Activated CD4-positive, alpha-beta T cell treated with anti-CD3 and anti-CD28 coated beads for 36 hours (primary cell): ENCODE data around the gene GAS2L1. TPM values are rescaled to one million over a fixed set of nuclear protein-coding genes. Genes with fewer than 3 reads are reported as not detected.

Experiments
- ATAC-seq: fragments of 200-7000 bp; cut with Tn5 transposase; one replicate; pipeline ENCODE4 v1.10.0; 2021; ENCODE audit warnings: mild to moderate bottlenecking, moderate library complexity
- CTCF ChIA-PET: fragments of 350-600 bp; sonication (Branson Sonifier 250); formaldehyde crosslinking; loops from one replicate; lab custom pipeline; 2021; ENCODE audit warnings: antibody characterized with exemption; lab: Charles Lee
- POLR2A ChIA-PET: fragments of 350-600 bp; sonication (Branson Sonifier 250); formaldehyde crosslinking; loops from one replicate; lab custom pipeline; 2021; ENCODE audit warnings: antibody characterized with exemption, inconsistent platforms; lab: Charles Lee
- DNase-seq: peaks from one replicate; pipeline ENCODE4 v3.0.0-alpha.2; 2020
- H3K27ac Mint-ChIP-seq: one replicate; pipeline ENCODE4 v1.8.0; 2021; ENCODE audit warnings: mixed read lengths
- H3K27me3 Mint-ChIP-seq: one replicate; pipeline ENCODE4 v1.8.0; 2021; ENCODE audit warnings: mixed read lengths
- H3K36me3 Mint-ChIP-seq: one replicate; pipeline ENCODE4 v1.8.0; 2021; ENCODE audit warnings: low read depth, mixed read lengths
- H3K4me1 Mint-ChIP-seq: one replicate; pipeline ENCODE4 v1.8.0; 2021; ENCODE audit warnings: mixed read lengths
- H3K4me3 Mint-ChIP-seq: one replicate; pipeline ENCODE4 v1.8.0; 2021; ENCODE audit warnings: mild to moderate bottlenecking, moderate library complexity, mixed read lengths
- H3K9me3 Mint-ChIP-seq: one replicate; pipeline ENCODE4 v1.8.0; 2021; ENCODE audit warnings: low read depth, mixed read lengths
- intact Hi-C, 2 experiments: fragments of 100-400 bp; cut with DNase I in 1 of 2; cut with micrococcal nuclease in 1 of 2; formaldehyde crosslinking; loops; one replicate each; pipeline versions ENCODE4 v1.14.2 to v1.15.1; 2022 to 2024; cut with DNase I, micrococcal nuclease
- total RNA-seq, 2 experiments: library from RNA; stranded (reverse); gene quantifications; one replicate each; pipeline ENCODE4 v1.2.3, GENCODE V29; 2021

GAS2L1 gene
- total RNA-seq, 2 experiments from 2014 or later, result 0.84 to 0.98 TPM

- Mint-ChIP-seq H3K4me1 (peaks cover 26% of the 10 kb centered on the region), H3K27ac (peak overlapping the region; percentile 88), H3K36me3 (peaks cover 46% of the 10 kb centered on the region), H3K27me3 (no peaks in the 10 kb centered on the region), H3K4me3 (peak overlapping the region; percentile 91), H3K9me3 (no peaks in the 10 kb centered on the region)
- ChIA-PET CTCF (interaction anchor here (1.0 to 1.4 kb wide), 3 partner anchors 10 to 46 kb away, joined by 3 to 7 read pairs (median 5); no protein-coding TSS in a partner anchor), POLR2A (interaction anchor here (0.6 to 0.8 kb wide), 2 partner anchors 12 to 46 kb away, joined by 3 to 4 read pairs; no protein-coding TSS in a partner anchor)
- ATAC-seq (no peak), DNase-seq (no peak)
- intact Hi-C loops, result loop anchor here (1.0 to 10.0 kb wide), 3 partner anchors 194 to 384 kb away; partner anchors contain the start of genes ZNRF3 (in 2 of the 2) and KREMEN1 (in 1 of the 2)
These were observed 39.6 kb upstream of the GAS2L1 start for GRCh38 chr22:29266564-29267461.

GRCh38 chr22:29267462-29267857 lies 39.0 kb upstream of the GAS2L1 start:
- H3K36me3 Mint-ChIP-seq, result peaks cover 52% of the 10 kb centered on the region
- H3K27me3 Mint-ChIP-seq, result no peaks in the 10 kb centered on the region
- no peaks in the 10 kb centered on the region for H3K9me3 Mint-ChIP-seq
- DNase-seq (no peak), ATAC-seq (no peak)
- peak overlapping the region; percentile 97 for H3K27ac Mint-ChIP-seq
- POLR2A ChIA-PET, result no interaction called here
- intact Hi-C loops, result loop anchor here (1.0 to 10.0 kb wide), 3 partner anchors 195 to 384 kb away; partner anchors contain the start of genes ZNRF3 (in 2 of the 2) and KREMEN1 (in 1 of the 2)
- peak overlapping the region; percentile 91 for H3K4me3 Mint-ChIP-seq
- CTCF ChIA-PET, result interaction anchor here (1.0 to 1.4 kb wide), 3 partner anchors 9 to 46 kb away, joined by 3 to 7 read pairs (median 5); no protein-coding TSS in a partner anchor
- peaks cover 33% of the 10 kb centered on the region for H3K4me1 Mint-ChIP-seq

- Mint-ChIP-seq H3K27me3 (no peaks in the 10 kb centered on the region), H3K4me1 (peaks cover 38% of the 10 kb centered on the region), H3K4me3 (peak within 1 kb of the TSS; percentile 91), H3K9me3 (no peaks in the 10 kb centered on the region), H3K36me3 (peaks cover 57% of the 10 kb centered on the region), H3K27ac (peak within 1 kb of the TSS; percentile 97)
- intact Hi-C loops, result loop anchor here (1.0 to 10.0 kb wide), 10 partner anchors 120 to 1349 kb away; partner anchors contain the start of genes ZNRF3 (in 2 of the 2), AP1B1 (in 1 of the 2), CCDC117 (in 1 of the 2) and CHEK2 (in 1 of the 2)
- ATAC-seq (peak; percentile 85), DNase-seq (peak; percentile 96)
- ChIA-PET CTCF (interaction anchor here (1.0 to 1.4 kb wide), 3 partner anchors 9 to 22 kb away, joined by 3 to 5 read pairs (median 4); no protein-coding TSS in a partner anchor), POLR2A (no interaction called here)
These were observed 38.5 kb upstream of the GAS2L1 start, which contains the start of the genes EWSR1 and RHBDD3 for GRCh38 chr22:29267858-29268510. EWSR1 (plus strand) TSS chr22:29268268; CDS start chr22:29268337, 69 bp downstream. RHBDD3 (minus strand) TSS chr22:29267981; CDS start chr22:29265626, 2,355 bp downstream.

GRCh38 chr22:29268511-29269229 lies 37.8 kb upstream of the GAS2L1 start:
- Mint-ChIP-seq H3K9me3 (no peaks in the 10 kb centered on the region), H3K36me3 (peaks cover 63% of the 10 kb centered on the region), H3K27me3 (no peaks in the 10 kb centered on the region), H3K4me1 (peaks cover 45% of the 10 kb centered on the region), H3K27ac (peak overlapping the region; percentile 97), H3K4me3 (peak overlapping the region; percentile 91)
- ATAC-seq, result peak; percentile 14
- intact Hi-C loops, result loop anchor here (1.0 to 10.0 kb wide), 8 partner anchors 120 to 1350 kb away; partner anchors contain the start of genes AP1B1 (in 1 of the 2), CCDC117 (in 1 of the 2), CHEK2 (in 1 of the 2) and PITPNB (in 1 of the 2)
- DNase-seq, result peak; percentile 62
- CTCF ChIA-PET, result interaction anchor here (1.0 to 1.4 kb wide), 2 partner anchors 8 to 23 kb away, joined by 4 to 5 read pairs; no protein-coding TSS in a partner anchor
- POLR2A ChIA-PET, result no interaction called here

- peak overlapping the region; percentile 82 for H3K27ac Mint-ChIP-seq
- no peaks in the 10 kb centered on the region for H3K27me3 Mint-ChIP-seq
- peaks cover 68% of the 10 kb centered on the region for H3K36me3 Mint-ChIP-seq
- H3K4me1 Mint-ChIP-seq, result peaks cover 50% of the 10 kb centered on the region
- CTCF ChIA-PET, result interaction anchor here (1.4 kb wide), 1 partner anchor 18 kb away, joined by 6 read pairs; no protein-coding TSS in a partner anchor
- peak; percentile 13 for DNase-seq
- peak overlapping the region; percentile 91 for H3K4me3 Mint-ChIP-seq
- POLR2A ChIA-PET, result interaction anchor here (2.3 kb wide), 1 partner anchor 13 kb away, joined by 8 read pairs; no protein-coding TSS in a partner anchor
- intact Hi-C loops, result loop anchor here (2.0 to 10.0 kb wide), 3 partner anchors 384 to 1350 kb away; partner anchors contain the start of genes CCDC117 (in 1 of the 2), PITPNB (in 1 of the 2) and ZNRF3 (in 1 of the 2)
- ATAC-seq, result no peak
- no peaks in the 10 kb centered on the region for H3K9me3 Mint-ChIP-seq
These were observed 37.2 kb upstream of the GAS2L1 start for GRCh38 chr22:29269230-29269604.

- intact Hi-C loops, result loop anchor here (2.0 to 10.0 kb wide), 4 partner anchors 37 to 1351 kb away; partner anchors contain the start of genes CCDC117 (in 1 of the 2), GAS2L1 (in 1 of the 2), PITPNB (in 1 of the 2) and ZNRF3 (in 1 of the 2)
- Mint-ChIP-seq H3K4me3 (peak overlapping the region; percentile 91), H3K9me3 (no peaks in the 10 kb centered on the region), H3K27me3 (no peaks in the 10 kb centered on the region), H3K36me3 (peaks cover 70% of the 10 kb centered on the region), H3K4me1 (peaks cover 56% of the 10 kb centered on the region), H3K27ac (peak overlapping the region; percentile 82)
- CTCF ChIA-PET, result interaction anchor here (1.1 to 1.4 kb wide), 2 partner anchors 18 to 36 kb away, joined by 3 to 6 read pairs; no protein-coding TSS in a partner anchor
- ATAC-seq (no peak), DNase-seq (peak; percentile 21)
- POLR2A ChIA-PET, result interaction anchor here (1.0 to 2.3 kb wide), 2 partner anchors 12 to 31 kb away, joined by 3 to 8 read pairs; no protein-coding TSS in a partner anchor
These were observed 36.5 kb upstream of the GAS2L1 start for GRCh38 chr22:29269731-29270474.

GRCh38 chr22:29270475-29271271 lies 35.8 kb upstream of the GAS2L1 start:
- CTCF ChIA-PET, result interaction anchor here (0.5 to 1.8 kb wide), 4 partner anchors 17 to 302 kb away, joined by 3 to 6 read pairs (median 4); no protein-coding TSS in a partner anchor
- DNase-seq (no peak), ATAC-seq (no peak)
- peak overlapping the region; percentile 82 for H3K27ac Mint-ChIP-seq
- H3K9me3 Mint-ChIP-seq, result no peaks in the 10 kb centered on the region
- intact Hi-C loops, result loop anchor here in 1 of 2 experiments (5.0 kb wide), 1 partner anchor 37 kb away; the partner anchor contains the start of gene GAS2L1
- no peaks in the 10 kb centered on the region for H3K27me3 Mint-ChIP-seq
- POLR2A ChIA-PET, result interaction anchor here (0.8 to 2.3 kb wide), 6 partner anchors 9 to 88 kb away, joined by 3 to 8 read pairs (median 6); no protein-coding TSS in a partner anchor
- H3K4me1 Mint-ChIP-seq, result peaks cover 62% of the 10 kb centered on the region
- peak overlapping the region; percentile 91 for H3K4me3 Mint-ChIP-seq
- H3K36me3 Mint-ChIP-seq, result peaks cover 77% of the 10 kb centered on the region

- Mint-ChIP-seq H3K27me3 (no peaks in the 10 kb centered on the region), H3K4me3 (no peak overlapping the region), H3K36me3 (peaks cover 86% of the 10 kb centered on the region), H3K4me1 (peaks cover 70% of the 10 kb centered on the region), H3K9me3 (no peaks in the 10 kb centered on the region), H3K27ac (no peak overlapping the region)
- no peak for DNase-seq
- ChIA-PET POLR2A (interaction anchor here (1.6 kb wide), 1 partner anchor 14 kb away, joined by 7 read pairs; no protein-coding TSS in a partner anchor), CTCF (interaction anchor here (1.0 to 1.8 kb wide), 3 partner anchors 17 to 41 kb away, joined by 3 to 4 read pairs (median 3); no protein-coding TSS in a partner anchor)
- ATAC-seq, result no peak
- intact Hi-C loops, result loop anchor here (2.0 to 5.0 kb wide), 2 partner anchors 16 to 35 kb away; partner anchors contain the start of gene GAS2L1 (in 1 of the 2)
These were observed 33.8 kb upstream of the GAS2L1 start for GRCh38 chr22:29272624-29273023.
